HG02981 (cell line): ENCODE data around the gene TEF.

Source experiments
- ATAC-seq: cut with Tn5 transposase; IDR thresholded peaks from one replicate; pipeline ENCODE4 v1.9.1; 2021; ENCODE audit warnings: mild to moderate bottlenecking, moderate library complexity; ENCODE audit not compliant: unreplicated experiment

Gene TEF

DNA sequence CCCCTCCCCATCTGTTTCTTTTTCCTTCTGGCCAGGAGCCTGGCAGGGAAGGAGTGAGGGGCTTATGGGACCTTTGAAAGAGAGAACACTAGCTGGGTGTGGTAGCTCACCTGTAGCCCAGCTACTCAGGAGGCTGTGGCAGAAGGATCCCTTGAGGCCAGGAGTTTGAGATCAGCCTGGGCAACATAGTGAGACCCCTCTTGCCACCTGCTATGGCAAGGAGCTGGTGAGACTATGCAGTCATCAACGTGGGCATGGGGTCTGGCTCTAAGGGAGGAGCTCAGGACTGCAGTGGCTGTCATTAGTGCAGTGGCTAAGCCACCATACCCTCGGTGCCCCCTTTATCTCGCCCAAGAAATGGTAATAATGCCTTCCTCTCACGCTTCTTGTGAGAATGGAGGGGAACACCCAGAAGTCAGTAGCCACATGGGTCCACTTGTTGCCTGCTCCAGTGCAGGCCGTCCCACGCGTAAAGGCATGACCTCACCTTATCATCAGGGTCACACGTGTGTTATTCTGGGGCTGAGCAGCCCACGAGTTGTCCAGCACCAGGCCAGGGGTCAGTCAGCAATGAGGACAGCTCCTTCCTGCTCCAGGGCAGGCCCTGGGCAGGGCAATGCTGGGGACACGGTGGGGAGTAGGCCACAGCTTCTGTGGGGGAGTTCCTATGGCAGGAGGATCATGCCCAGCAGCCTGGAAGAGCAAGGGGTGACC lies 27.7 kb upstream of the TEF start:
- no peak for ATAC-seq

DNA sequence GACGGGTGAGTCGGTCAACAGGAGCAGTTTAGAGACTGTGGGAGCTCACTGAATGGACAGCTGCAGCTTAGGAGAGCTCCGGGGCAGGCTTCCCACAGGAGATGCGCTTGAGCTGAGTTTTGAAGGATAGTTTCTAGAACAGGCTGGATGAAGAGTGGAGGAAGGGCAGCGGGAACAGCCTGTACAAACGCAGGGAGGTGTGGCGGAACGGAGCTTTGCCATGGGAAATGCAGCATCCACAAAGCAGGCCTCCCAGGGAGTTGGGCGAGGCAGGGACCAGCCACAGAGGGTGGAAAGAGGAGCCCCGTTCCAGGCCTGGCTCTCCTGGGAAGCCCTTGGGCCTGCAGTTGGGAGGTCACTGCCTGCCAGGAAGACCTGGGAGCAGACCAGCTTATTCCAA lies 26.8 kb upstream of the TEF start:
- no peak for ATAC-seq

DNA sequence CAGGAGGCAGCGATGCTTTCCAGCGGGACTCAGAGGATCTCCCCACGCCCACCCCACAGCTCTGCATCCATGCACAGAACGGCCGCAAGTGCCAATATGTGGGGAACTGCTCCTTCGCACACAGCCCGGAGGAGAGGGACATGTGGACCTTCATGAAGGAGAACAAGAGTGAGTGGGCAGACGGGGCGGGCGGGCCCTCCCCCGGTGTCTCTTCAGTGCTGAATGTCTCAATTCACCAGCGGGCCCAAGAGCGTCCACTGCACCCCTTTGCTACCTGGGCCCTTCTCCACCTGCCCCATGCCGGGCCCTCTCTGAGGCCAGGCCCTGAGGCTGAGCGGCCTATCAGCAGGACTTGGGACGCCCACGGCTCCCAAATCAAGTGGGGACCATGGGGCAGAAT lies 25.8 kb upstream of the TEF start:
- no peak for ATAC-seq

DNA sequence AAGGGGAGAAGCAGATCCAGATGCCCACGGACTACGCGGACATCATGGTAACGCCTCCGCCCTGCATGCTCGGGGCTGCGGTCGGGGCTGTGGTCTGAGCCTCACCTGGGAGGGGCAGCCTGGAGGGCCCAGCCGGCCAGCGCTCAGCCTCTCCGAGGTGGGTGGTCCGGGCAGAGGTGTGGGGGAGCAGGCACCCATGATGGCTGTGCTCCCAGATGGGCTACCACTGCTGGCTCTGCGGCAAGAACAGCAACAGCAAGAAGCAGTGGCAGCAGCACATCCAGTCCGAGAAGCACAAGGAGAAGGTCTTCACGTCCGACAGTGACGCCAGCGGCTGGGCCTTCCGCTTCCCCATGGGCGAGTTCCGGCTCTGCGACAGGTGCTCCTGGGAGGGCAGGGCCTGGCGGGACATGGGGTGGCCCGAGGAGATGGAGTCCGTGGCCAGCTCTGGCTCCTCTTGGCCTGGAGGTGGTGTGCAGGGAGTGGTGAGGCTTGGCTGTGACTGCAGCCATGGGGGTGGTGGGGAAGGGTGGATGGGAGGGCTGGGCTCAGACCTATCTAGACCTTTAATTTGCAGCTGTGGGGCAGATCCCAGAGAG lies 25.2 kb upstream of the TEF start:
- no peak for ATAC-seq

DNA sequence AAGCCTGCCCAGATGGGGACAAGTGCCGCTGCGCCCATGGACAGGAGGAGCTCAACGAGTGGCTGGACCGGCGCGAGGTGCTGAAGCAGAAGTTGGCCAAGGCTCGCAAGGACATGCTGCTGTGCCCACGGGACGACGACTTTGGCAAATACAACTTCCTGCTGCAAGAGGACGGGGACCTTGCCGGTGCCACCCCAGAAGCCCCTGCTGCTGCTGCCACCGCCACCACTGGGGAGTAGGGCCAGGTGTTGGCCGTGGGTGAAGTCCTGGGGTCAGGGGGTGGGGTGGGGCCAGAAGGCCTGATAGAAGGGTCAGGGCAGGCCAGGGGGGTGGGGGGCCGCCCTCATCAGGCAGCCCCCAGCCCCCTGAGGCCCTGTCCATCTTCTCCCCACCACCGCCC lies 24.6 kb upstream of the TEF start:
- no peak for ATAC-seq

DNA sequence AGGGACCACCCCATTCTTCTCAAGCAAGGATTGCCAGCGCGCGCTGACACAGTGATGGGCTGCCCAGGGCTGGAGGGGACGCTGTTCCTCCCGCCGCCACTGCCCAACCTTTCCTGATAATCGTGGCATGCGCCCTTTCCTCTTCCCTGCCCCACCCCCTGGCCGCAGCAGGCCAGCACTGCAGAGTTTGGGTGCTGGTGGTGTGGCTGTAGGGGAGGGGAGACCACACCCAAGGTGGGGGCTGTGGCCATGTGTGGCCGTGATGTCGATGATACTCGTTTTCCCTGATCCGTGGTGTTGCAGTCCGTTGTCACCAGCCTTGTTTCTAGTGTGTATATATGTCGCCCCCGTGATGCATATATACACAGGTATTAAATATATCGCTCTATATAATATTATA lies 22.8 kb upstream of the TEF start:
- ATAC-seq = no peak

DNA sequence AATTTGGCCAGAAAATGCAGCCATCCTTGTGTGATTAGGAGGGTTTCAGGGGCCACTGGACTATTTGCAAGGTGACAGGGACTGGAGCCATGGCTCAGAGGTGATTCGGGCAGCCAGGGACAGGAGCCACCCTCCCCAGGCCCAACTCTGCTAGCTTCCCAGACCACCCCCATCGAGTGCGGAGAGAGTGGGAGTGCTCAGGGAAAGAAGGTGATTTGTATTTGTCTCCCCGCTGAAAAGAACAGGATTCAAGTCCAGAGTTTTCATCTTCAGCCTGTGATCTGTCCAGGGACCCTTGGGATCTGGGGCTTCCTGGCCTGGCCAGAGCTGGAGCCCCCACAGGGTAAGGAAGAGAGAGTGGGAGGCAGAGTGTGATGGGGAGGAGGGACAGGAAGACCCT lies 22.4 kb upstream of the TEF start:
- ATAC-seq = no peak

DNA sequence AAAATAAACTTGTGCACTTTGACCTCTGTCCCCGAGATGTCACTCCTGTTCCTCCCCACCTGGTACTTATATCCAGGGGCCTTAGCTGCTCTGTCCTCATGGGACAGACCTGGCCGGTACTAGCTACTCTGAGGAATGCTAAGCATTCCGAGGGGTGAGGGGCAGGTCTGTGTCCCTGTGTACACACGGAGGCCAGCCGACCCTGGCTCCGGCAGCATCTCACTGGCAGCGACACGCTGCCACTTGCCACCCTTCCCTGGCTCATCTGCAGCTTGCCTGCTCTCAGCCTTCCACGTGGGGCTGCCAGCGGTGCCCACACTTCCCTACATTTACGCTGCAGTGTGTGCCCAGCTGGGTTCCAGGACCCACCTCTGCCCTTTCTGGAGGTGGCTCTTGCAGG lies 21.6 kb upstream of the TEF start:
- no peak for ATAC-seq

DNA sequence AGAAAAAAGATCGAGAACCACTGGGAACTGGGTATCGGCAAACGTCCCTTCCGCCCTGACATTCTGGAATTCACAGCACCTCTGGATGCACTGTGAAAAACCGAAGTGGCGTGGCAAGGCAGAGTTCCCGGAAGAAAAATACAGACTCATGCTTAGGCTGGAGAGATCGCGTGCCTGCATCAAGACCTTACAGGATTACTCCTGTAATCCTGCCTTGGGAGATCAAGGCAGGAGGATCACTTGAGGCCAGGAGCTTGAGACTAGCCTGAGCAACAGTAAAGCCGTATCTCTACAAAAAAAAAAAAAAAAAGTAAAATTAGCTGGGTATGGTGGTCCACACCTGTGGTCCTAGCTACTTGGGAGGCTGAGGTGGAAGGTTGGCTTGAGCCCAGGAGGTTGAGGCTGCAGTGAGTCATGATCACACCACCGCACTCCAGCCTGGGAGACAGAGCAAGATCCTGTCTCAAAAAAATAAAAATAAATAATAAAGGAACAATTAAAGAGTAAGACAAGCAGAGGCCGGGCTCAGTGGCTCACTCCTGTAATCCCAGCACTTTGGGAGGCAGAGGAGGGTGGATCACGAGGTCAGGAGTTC lies 19.9 kb upstream of the TEF start:
- ATAC-seq = no peak

DNA sequence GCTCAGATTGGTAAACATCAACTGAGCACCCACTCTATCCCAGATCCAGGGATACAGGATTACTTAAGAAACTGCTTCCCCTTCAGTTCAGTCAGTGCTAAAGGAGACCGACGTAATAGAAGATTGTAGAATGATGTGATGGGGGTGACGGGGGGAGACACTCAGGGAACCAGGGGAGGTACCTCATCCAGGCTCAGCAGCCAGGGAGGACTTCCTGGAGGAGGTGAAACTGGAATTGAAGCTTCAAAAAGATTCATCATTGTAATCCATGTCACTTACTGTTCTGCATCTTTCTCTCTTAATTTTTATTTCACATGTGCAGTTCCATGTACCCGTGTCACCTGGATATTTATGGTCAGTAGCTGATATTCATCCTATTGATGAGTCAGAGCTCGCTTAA lies 19.1 kb upstream of the TEF start:
- ATAC-seq = no peak

DNA sequence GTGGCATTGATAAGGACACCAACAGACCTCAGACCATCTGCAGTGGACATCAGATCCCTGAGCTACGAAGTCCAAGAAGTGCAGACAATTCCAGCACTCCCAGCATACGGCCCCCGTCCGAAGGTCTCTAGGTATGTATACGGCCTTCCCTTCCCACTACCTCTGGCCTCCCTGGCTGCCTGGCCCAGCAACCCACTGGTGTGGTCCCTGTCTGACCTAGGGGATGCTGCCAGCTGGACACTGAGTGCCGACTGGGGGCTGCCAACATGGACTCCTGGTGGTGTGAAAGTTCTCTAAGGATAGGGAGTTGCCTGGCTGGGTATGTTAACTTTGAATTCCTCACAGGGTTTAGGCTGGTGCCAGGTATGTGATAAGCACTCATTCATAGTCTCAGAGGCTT lies 17.5 kb upstream of the TEF start:
- no peak for ATAC-seq

DNA sequence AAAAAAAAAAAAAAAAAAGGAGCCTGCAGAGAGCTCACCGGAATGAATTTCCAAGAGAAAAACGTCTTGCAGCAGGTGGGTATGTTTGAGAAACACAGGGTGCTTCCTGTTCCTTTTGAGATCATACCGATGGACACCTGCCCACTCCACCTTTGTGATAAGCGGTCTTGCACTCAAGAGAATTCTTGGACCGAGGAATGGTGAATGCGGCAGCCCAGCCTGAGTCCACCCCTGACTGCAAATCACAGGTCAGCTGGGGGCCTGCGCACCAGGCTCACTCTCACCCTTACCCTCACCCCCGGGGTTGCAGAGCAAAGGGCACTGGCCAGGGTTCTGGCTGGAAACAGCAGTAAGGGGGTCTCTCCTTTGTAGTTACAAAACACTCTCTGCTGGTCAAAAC lies 16.8 kb upstream of the TEF start:
- ATAC-seq = no peak

DNA sequence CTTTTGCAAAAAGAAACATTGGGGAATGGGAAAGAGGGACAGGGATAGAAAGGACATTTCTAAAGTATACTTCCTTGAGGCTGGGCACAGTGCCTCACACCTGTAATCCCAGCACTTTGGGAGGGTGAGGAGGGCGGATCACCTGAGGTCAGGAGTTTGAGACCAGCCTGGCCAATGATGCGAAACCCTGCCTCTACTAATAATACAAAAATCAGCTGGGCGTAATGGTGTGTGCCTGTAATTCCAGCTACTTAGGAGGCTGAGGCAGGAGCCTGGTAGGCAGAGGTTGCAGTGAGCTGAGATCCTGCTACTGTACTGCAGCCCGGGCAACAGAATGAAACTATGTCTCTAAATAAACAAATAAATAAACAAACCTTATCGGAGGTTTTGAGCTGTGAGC lies 16.3 kb upstream of the TEF start:
- ATAC-seq = no peak

DNA sequence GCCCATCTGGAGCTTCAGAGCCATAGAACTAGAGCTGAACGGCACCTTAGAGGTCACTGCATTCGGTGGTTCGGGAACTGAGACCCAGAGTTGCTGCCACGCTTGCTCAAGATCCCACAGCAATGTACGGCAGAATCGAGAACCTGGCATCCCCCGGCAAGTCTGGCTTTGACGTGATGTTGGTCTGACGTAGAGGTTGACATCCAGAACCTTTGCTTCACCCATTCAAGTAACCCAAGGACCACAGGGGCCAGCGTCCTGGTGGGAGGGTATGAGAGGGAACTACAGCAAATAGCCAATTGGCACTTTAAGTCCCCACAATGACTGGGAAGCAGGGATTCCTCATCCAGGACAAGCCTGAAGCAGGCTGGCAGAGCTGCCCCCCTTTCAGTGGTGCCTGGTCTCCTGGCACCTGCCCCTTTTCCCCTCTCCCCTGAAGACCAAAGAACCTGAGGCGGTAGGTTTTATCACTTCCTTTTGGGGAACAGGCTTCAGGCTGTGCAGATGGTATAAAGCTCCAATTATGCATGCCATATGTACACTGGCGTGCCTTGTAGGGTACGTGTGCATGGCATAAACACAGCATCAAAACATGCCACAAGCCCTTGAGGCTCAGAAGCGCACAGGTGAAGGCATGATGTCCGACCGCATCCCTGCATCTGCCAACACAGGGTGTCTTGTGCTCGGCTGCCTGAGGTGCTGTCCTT lies 15.3 kb upstream of the TEF start:
- ATAC-seq = no peak

DNA sequence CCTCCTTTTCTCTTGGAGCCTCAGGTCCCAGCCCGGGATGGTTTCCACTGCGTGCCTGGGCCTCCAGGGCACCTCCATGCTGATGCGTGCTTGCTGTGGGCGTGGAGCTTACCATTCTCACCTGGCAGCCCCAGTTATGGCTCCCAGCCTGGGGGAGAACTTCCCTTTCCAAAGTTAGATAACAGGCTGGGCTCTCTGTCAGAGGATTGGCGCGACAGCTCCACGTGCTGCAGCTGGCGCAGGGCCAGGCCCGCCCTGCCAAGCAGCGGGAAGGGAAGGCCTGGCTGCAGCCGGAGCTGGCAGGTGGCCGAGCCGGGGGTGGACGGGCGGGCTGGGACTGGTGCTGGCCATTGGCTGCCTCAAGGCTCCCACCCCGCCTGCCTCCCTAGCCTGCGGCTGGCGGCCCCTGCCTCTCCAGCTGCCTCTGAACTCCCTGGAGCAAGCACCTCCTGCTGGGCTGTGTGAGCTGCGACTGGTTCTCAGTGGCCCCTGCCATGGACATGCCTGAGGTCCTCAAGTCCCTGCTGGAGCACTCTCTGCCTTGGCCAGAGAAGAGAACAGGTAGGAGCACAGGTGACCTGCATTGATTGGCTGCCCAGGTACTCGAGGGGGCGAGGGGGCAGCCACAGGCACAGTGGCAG lies 14.6 kb upstream of the TEF start:
- ATAC-seq = no peak

DNA sequence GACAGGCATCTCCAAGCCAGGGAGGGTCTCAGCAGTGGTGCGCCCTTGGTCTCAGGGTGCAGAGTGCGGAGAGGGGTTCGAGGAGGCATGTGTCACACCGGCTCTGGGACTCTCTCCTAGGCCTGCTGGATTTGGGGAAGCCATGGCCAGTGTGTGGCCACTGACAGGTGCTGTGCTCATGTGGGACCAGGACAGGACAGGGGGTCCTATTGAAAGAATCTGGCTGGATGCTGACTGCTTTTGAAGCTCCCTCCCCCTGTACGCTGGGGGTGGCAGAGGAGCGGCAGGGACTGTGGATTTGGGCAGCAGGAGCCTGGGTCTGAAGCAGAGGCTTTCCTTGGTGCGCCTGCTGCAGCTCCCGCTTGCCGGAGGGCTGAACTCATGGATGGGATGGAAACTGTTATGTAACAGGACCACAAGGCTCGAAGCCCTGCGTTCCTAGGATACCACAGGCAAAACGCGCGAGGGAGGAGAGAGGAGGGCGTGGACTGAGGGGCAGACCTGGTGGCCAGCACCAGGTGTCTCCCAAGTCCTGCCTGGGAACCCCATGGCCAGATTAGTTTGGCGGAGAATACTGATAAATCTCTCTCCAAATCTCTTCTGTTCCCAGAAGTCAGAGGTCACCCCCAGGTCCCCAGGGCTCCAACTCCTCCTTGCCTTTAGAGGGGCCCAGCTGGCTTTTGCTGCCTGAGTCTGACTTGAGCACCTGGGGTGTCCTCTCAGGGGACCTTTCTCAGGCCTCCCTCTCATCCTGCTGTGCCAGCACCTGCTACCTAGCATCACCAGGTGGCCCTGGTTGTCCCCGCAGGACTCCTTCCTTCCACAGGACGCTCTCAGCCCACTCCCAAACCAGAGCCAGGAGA lies 13.8 kb upstream of the TEF start:
- no peak for ATAC-seq

DNA sequence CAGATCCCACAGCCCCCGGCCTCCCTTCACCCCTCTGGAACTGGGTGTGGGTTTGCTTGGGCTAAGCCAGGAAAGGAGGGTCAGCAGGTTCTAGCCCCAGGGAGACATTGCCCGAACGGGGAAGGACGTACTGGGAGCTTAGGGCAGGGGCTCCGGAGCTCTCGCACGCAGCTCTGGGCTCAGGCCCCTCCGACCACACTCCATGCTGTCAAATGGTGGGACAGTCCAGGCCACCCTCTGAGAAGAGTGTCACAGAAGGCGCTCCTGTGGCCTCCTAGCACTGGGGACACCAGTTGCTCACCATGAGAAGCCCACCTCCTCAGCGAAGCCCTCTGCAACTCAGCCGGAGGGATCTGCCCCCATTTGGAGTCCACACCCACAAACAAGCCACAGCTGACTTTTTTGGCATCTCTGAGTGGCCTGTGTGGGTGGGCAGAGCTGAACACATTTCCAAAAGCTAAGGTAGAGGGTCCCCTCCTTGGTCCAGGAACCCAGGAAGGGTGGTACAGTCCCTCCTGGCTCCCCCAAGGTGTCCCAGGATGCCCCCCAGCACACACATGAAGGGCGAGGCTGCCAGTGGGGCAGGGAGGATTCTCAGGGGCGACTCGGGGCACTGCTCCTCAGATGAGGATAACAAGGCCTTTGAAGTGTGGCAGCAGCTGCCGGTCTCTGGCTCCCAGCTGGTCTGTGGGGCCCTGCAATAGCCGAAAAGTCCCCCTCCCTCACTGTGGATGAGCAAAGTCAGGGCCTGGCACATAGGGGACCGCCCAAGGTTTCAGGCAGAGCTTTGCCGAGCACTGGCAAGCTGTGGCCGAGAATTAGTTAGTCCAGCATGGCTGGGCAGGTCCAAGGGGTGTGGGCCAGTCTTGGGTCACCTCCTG lies 13.0 kb upstream of the TEF start:
- ATAC-seq = no peak

DNA sequence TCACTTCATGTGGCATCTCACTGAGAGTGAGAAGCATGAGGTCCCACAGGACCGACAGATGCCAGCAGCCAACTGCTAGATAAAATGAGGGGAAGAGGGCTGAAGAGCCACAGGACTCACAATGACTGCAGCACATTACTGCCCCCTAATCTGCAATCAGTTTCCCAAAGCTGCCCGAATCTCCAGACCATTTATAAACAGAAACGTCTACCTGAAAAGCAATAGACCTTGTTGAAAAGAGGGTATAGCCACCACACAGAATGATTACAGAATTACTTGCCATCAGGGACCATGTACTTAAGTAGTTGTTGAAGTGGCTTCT lies 12.4 kb upstream of the TEF start:
- no peak for ATAC-seq

DNA sequence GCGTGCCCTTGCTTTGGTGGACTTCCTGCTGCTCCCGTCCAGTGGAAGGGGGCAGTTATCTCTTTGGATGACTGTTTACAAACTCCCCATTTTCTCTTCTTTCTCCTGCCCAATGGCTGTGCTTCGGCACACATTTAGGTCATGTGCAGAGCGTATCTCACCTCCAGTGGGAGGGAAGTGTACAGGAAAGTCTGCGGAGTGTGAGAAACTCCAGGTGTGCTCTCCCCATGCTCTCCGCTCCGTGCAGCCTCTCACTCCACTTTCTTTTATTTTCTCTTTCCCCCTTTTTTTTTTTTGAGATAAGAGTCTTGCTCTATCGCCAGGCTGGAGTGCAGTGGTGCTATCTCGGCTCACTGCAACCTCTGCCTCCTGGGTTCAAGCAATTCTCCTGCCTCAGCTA lies 11.9 kb upstream of the TEF start:
- no peak for ATAC-seq

DNA sequence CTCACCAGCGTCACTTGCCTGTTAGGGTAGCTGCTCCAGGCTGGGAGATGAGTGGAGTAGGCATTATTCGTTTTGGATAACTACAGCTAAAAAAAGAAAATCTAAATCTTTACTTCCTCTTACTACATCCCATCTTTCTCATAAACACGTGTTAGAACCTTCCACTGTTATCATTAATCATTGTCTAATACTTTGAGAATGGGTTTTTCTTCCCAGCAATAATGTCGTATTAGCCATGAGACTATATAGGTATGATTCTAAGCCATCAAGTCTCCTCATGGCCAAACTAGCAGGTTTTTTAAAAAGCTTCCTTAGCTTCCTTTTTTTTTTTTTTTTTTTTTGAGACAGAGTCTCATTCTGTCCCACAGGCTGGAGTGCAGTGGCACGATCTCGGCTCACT lies 3.9 kb upstream of the TEF start:
- no peak for ATAC-seq
